A549 (cell line): ENCODE results near the gene C14orf132. TPM values are rescaled to one million over a fixed set of nuclear protein-coding genes. Genes with fewer than 3 reads are reported as not detected.

Experiments used
- ATAC-seq, 2 experiments: fragments of 200-7000 bp in 1 of 2; fragments of >200 bp in 1 of 2; cut with Nextera tagmentation in 1 of 2; cut with Tn5 transposase in 1 of 2; 3 replicates each; pipeline versions ENCODE4 v1.8.0 to v1.9.1; 2018 to 2020; ENCODE audit warnings: mild to moderate bottlenecking in 1 of 2, moderate library complexity in 1 of 2
- CTCF ChIA-PET: fragments of 300-600 bp; sonication (Branson Sonifier 250); formaldehyde crosslinking; extraction: SDS; loops from one replicate; lab custom pipeline; 2021; ENCODE audit warnings: antibody characterized with exemption, inconsistent platforms; lab: Yijun Ruan, JAX
- POLR2A ChIA-PET: fragments of 350-600 bp; formaldehyde crosslinking; extraction: SDS; loops from one replicate; lab custom pipeline; 2021; ENCODE audit warnings: antibody characterized with exemption, inconsistent platforms; lab: Yijun Ruan, JAX
- DNase-seq, 2 experiments: peaks; one replicate each; pipeline versions ENCODE4 v3.0.0 to v3.0.0-alpha.2; 2011 to 2016; ENCODE audit warnings: low read depth in 1 of 2, low spot score in 1 of 2
- FAIRE-seq: peaks from 2 replicates; lab custom pipeline; 2011; peaks lifted over from hg19 to GRCh38; lab: Jason Lieb, UNC
- H3K27ac ChIP-seq, 2 experiments: fragments of >200 bp; sonication (Bioruptor Twin); formaldehyde crosslinking; 3 replicates each; pipeline ENCODE4 v1.5.1; 2016 to 2017
- H3K4me1 ChIP-seq: fragments of >200 bp; sonication (Bioruptor Twin); formaldehyde crosslinking; 3 replicates; pipeline ENCODE4 v1.6.1; 2016
- H3K4me2 ChIP-seq: fragments of >200 bp; sonication (Bioruptor Twin); formaldehyde crosslinking; 3 replicates; pipeline ENCODE4 v1.6.1; 2016
- H3K4me3 ChIP-seq: fragments of >200 bp; sonication (Bioruptor Twin); formaldehyde crosslinking; 3 replicates; pipeline ENCODE4 v1.5.1; 2016
- H3K9me3 ChIP-seq: fragments of >200 bp; sonication (Bioruptor Twin); formaldehyde crosslinking; 3 replicates; pipeline ENCODE4 v1.6.1; 2016
- BHLHE40 ChIP-seq: IDR thresholded peaks from 2 replicates; pipeline ENCODE4 v1.6.1; 2012; ENCODE audit warnings: low read depth, low read length, inconsistent platforms
- CBX2 ChIP-seq: fragments of 200-600 bp; sonication (generic); IDR thresholded peaks from 2 replicates; pipeline ENCODE4 v1.6.1; 2016; ENCODE audit warnings: low read depth, mild to moderate bottlenecking, borderline replicate concordance
- CBX8 ChIP-seq: fragments of 200-600 bp; sonication (generic); IDR thresholded peaks from 2 replicates; pipeline ENCODE4 v1.6.1; 2016
- CEBPB ChIP-seq, 2 experiments: fragments of >200 bp in 1 of 2; sonication (Bioruptor Twin) in 1 of 2; formaldehyde crosslinking in 1 of 2; IDR thresholded peaks; 2 replicates each; pipeline ENCODE4 v1.6.1; 2012 to 2016
- EHMT2 ChIP-seq: fragments of 200-600 bp; sonication (generic); IDR thresholded peaks from 2 replicates; pipeline ENCODE4 v1.6.1; 2016; ENCODE audit warnings: antibody characterized with exemption, low read depth, mild to moderate bottlenecking, moderate library complexity
- EP300 ChIP-seq, 2 experiments: fragments of >200 bp; sonication (Bioruptor Twin); formaldehyde crosslinking; IDR thresholded peaks; 2 replicates in 1 of 2; 3 replicates in 1 of 2; pipeline ENCODE4 v1.6.1; 2016 to 2017
- FOSL2 ChIP-seq, 2 experiments: fragments of 450-650 bp in 1 of 2; fragments of >200 bp in 1 of 2; sonication (Bioruptor Twin) in 1 of 2; formaldehyde crosslinking; IDR thresholded peaks; 2 replicates each; pipeline versions ENCODE4 v1.5.0 to v1.6.1; 2016 to 2020; ENCODE audit warnings: mild to moderate bottlenecking in 1 of 2, moderate library complexity in 1 of 2
- GATA3 ChIP-seq: IDR thresholded peaks from 2 replicates; pipeline ENCODE4 v1.6.1; 2012; ENCODE audit warnings: borderline replicate concordance
- HDAC2 ChIP-seq: fragments of 200-600 bp; sonication (generic); IDR thresholded peaks from 2 replicates; pipeline ENCODE4 v1.6.1; 2016
- HOXA7 ChIP-seq: fragments of 250-450 bp; sonication (Bioruptor Pico); IDR thresholded peaks from 2 replicates; pipeline ENCODE4 v1.5.0; 2020; ENCODE audit warnings: mild to moderate bottlenecking, moderate library complexity
- JUNB ChIP-seq: fragments of >200 bp; sonication (Bioruptor Twin); formaldehyde crosslinking; IDR thresholded peaks from 2 replicates; pipeline ENCODE4 v1.6.1; 2016
- KDM1A ChIP-seq: fragments of 200-600 bp; sonication (generic); IDR thresholded peaks from 2 replicates; pipeline ENCODE4 v1.6.1; 2016; ENCODE audit warnings: low read depth, mild to moderate bottlenecking
- KDM5A ChIP-seq: fragments of 200-600 bp; sonication (generic); IDR thresholded peaks from 2 replicates; pipeline ENCODE4 v1.6.1; 2016; ENCODE audit warnings: antibody characterized with exemption, mild to moderate bottlenecking
- NR3C1 ChIP-seq: fragments of >200 bp; sonication (Bioruptor Twin); formaldehyde crosslinking; IDR thresholded peaks from 3 replicates; pipeline ENCODE4 v1.6.1; 2017
- POLR2A ChIP-seq: IDR thresholded peaks from 2 replicates; pipeline ENCODE4 v1.6.1; 2012; ENCODE audit warnings: mild to moderate bottlenecking, low read length
- RAD21 ChIP-seq, 2 experiments: fragments of >200 bp in 1 of 2; sonication (Bioruptor Twin) in 1 of 2; formaldehyde crosslinking in 1 of 2; IDR thresholded peaks in 1 of 2; conservative IDR thresholded peaks in 1 of 2; 2 replicates in 1 of 2; 3 replicates in 1 of 2; pipeline ENCODE4 v1.6.1; 2012 to 2018; ENCODE audit warnings: inconsistent platforms in 1 of 2
- RFX5 ChIP-seq: fragments of 450-650 bp; IDR thresholded peaks from 2 replicates; pipeline ENCODE4 v1.7.1; 2014; ENCODE audit warnings: antibody characterized with exemption, mild to moderate bottlenecking, moderate library complexity
- RNF2 ChIP-seq: fragments of 200-600 bp; sonication (generic); IDR thresholded peaks from 2 replicates; pipeline ENCODE4 v1.6.1; 2016; ENCODE audit warnings: low read depth, mild to moderate bottlenecking, antibody characterized with exemption, moderate library complexity, borderline replicate concordance
- SMC3 ChIP-seq: fragments of >200 bp; sonication (Bioruptor Twin); formaldehyde crosslinking; IDR thresholded peaks from 3 replicates; pipeline ENCODE4 v1.6.1; 2018; ENCODE audit warnings: inconsistent platforms
- TP53 ChIP-seq: fragments of 250-450 bp; sonication (Bioruptor Pico); IDR thresholded peaks from 2 replicates; pipeline ENCODE4 v1.5.0; 2021; ENCODE audit warnings: mild to moderate bottlenecking, moderate library complexity
- USF2 ChIP-seq: fragments of 450-650 bp; IDR thresholded peaks from 2 replicates; pipeline ENCODE4 v1.6.1; 2014; ENCODE audit warnings: antibody characterized with exemption
- ZFP36 ChIP-seq: fragments of 450-650 bp; IDR thresholded peaks from 2 replicates; pipeline ENCODE4 v1.6.1; 2014; ENCODE audit warnings: borderline replicate concordance; ENCODE audit not compliant: partially characterized antibody
- WGBS: methylation state at CpG from one replicate; pipeline ENCODE4 v1.1.6; 2017; ENCODE audit errors: missing lambda C conversion rate; 5-methylcytosine and 5-hydroxymethylcytosine counted together
- polyA plus RNA-seq, 4 experiments: library from polyadenylated mRNA; depleted of rRNA in 3 of 4; stranded (reverse); fragments of >200 nt; fragmentation: RNase III in 1 of 4; extraction: RNeasy Plus Mini Kit Qiagen cat#74134 plus additional on column Dnase treatment in 1 of 4; gene quantifications; 2 replicates in 3 of 4; 3 replicates in 1 of 4; pipeline ENCODE4 v1.2.3, GENCODE V29; 2011 to 2017
- TF ChIP-seq, protein P1 (sequence below): fragments of >200 bp; sonication (Bioruptor Twin); formaldehyde crosslinking; IDR thresholded peaks from 3 replicates; pipeline ENCODE4 v1.6.1; 2016
- TF ChIP-seq, protein P2 (sequence below): IDR thresholded peaks from 2 replicates; pipeline ENCODE4 v1.6.1; 2012
- TF ChIP-seq, protein P3 (sequence below): fragments of 250-450 bp; sonication (Bioruptor Pico); IDR thresholded peaks from 2 replicates; pipeline ENCODE4 v1.5.0; 2020; ENCODE audit warnings: low read depth, mild to moderate bottlenecking, moderate library complexity

Gene C14orf132
- polyA plus RNA-seq, 2 of the 4 experiments (the other 2 are of a cell fraction): 4.6 to 8.5 TPM

DNA sequence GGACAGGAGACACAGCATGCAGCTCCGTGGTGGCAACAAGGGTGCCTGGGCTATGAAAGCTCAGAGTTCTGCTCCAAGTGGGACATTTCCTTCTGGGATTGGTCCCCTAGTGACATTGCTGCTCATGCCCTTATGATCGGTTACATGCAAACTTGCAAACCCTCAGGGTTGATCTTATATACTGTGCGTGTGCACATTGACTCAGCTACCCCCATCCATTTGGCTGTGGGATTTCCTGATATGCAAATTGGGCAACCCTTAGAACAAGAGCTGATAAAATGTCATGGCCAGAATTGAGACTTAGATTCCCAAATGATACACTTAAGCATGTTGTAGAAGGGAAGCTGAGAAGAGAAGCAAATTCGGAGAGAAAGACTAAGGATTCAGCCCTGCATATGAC is 92.7 kb downstream of the C14orf132 start:
- Histone ChIP-seq H3K4me1 (peaks cover 27% of the 10 kb centered on the region; the same call in 2 of the 3 replicates), H3K27ac (peak overlapping the region in 1 of 2 experiments; percentile 16; a peak in 1 of 6 replicates), H3K4me2 (no peak overlapping the region), H3K9me3 (no peaks in the 10 kb centered on the region)
- no peak for DNase-seq
- ATAC-seq: no peak
- FAIRE-seq: no peak
- CTCF ChIA-PET: interaction anchor here (1.1 to 1.8 kb wide), 2 partner anchors 31 to 144 kb away, joined by 3 to 4 read pairs; no protein-coding TSS in a partner anchor
- no peak for TF ChIP-seq USF2
- TF ChIP-seq KDM5A: no peak
- TF ChIP-seq, protein P1, sequence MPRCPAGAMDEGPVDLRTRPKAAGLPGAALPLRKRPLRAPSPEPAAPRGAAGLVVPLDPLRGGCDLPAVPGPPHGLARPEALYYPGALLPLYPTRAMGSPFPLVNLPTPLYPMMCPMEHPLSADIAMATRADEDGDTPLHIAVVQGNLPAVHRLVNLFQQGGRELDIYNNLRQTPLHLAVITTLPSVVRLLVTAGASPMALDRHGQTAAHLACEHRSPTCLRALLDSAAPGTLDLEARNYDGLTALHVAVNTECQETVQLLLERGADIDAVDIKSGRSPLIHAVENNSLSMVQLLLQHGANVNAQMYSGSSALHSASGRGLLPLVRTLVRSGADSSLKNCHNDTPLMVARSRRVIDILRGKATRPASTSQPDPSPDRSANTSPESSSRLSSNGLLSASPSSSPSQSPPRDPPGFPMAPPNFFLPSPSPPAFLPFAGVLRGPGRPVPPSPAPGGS: no peak
- no peak for TF ChIP-seq EHMT2
- no peak for TF ChIP-seq RFX5
- TF ChIP-seq, protein P2, sequence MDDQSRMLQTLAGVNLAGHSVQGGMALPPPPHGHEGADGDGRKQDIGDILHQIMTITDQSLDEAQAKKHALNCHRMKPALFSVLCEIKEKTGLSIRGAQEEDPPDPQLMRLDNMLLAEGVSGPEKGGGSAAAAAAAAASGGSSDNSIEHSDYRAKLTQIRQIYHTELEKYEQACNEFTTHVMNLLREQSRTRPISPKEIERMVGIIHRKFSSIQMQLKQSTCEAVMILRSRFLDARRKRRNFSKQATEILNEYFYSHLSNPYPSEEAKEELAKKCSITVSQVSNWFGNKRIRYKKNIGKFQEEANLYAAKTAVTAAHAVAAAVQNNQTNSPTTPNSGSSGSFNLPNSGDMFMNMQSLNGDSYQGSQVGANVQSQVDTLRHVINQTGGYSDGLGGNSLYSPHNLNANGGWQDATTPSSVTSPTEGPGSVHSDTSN: no peak
- TF ChIP-seq BHLHE40: no peak
- TF ChIP-seq SMC3: no peak
- TF ChIP-seq, protein P3, sequence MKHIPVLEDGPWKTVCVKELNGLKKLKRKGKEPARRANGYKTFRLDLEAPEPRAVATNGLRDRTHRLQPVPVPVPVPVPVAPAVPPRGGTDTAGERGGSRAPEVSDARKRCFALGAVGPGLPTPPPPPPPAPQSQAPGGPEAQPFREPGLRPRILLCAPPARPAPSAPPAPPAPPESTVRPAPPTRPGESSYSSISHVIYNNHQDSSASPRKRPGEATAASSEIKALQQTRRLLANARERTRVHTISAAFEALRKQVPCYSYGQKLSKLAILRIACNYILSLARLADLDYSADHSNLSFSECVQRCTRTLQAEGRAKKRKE: no peak
- TF ChIP-seq NR3C1: no peak
- TF ChIP-seq CBX8: no peak
- TF ChIP-seq, all 56 proteins: peak for 0
- 68% methylated on average over 4 of the region's 4 CpGs for WGBS
- H3K4me3 ChIP-seq: no peak overlapping the region
- POLR2A ChIA-PET: no interaction called here

DNA sequence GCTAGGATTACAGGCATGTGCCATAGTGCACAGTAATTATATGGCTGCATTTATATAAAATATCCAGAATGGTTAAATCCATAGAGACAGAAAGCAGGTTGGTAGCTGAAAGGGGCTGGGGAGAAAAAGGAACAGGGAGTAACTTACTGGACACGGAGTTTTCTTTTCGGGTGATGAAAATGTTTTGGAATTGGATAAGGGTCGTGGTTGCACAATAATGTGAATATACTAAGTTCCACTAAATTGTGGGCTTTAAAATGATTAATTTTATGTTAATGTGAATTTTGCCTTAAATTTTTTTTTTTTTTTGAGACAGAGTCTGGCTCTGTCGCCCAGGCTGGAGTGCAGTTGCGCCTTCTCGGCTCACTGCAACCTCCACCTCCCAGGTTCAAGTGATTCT is 95.3 kb downstream of the C14orf132 start:
- Histone ChIP-seq H3K4me2 (no peak overlapping the region), H3K4me3 (no peak overlapping the region), H3K4me1 (peaks cover 31% of the 10 kb centered on the region; the same call in 2 of the 3 replicates), H3K9me3 (no peaks in the 10 kb centered on the region)
- no peak for ATAC-seq
- TF ChIP-seq RNF2: no peak
- TF ChIP-seq HDAC2: no peak
- TF ChIP-seq ZFP36: no peak
- TF ChIP-seq HOXA7 (CRISPR knock-in tag): no peak
- TF ChIP-seq FOSL2 (IDR thresholded peaks at IDR 0.05): no peak
- no peak for TF ChIP-seq FOSL2 (CRISPR knock-in tag; IDR thresholded peaks at IDR 0.05)
- TF ChIP-seq RAD21 (conservative IDR thresholded peaks at IDR 0.05 in 1 of 2, IDR thresholded peaks at IDR 0.05 in 1 of 2): no peak
- no peak for TF ChIP-seq KDM5A
- no peak for TF ChIP-seq NR3C1
- TF ChIP-seq TP53 (CRISPR knock-in tag): no peak
- no peak for TF ChIP-seq EP300 (IDR thresholded peaks at IDR 0.05)
- TF ChIP-seq GATA3: no peak
- no peak for TF ChIP-seq JUNB
- no peak for TF ChIP-seq CEBPB (IDR thresholded peaks at IDR 0.05)
- no peak for TF ChIP-seq KDM1A
- no peak for TF ChIP-seq POLR2A
- TF ChIP-seq CBX2: no peak
- TF ChIP-seq, all 56 proteins: peak for 0
- H3K27ac ChIP-seq: no peak overlapping the region
- WGBS: 78% methylated on average over 6 of the region's 6 CpGs
- CTCF ChIA-PET: no interaction called here
- DNase-seq: no peak
- no peak for FAIRE-seq
- POLR2A ChIA-PET: no interaction called here
